SK-N-MC (cell line): Measurements from ENCODE around the gene SLC26A3.

Experiments
- EZH2 ChIP-seq: fragments of 200-600 bp; sonication (generic); IDR thresholded peaks from one replicate; pipeline ENCODE4 v1.6.1; 2017; ENCODE audit warnings: antibody characterized with exemption
- POLR2AphosphoS5 ChIP-seq: IDR thresholded peaks from 2 replicates; pipeline ENCODE4 v1.6.1; 2012; ENCODE audit warnings: mild to moderate bottlenecking, low read depth, low read length, borderline replicate concordance

GRCh38 chr7:107838024-107838601, 35.1 kb upstream of the SLC26A3 start:
- no peak for TF ChIP-seq EZH2
- no peak for TF ChIP-seq POLR2AphosphoS5
